MM.1S (cell line): ENCODE data around the gene LRFN2.

Source experiments
- DNase-seq: peaks from one replicate; pipeline ENCODE4 v3.0.0-alpha.2; 2015
- H2AFZ ChIP-seq: fragments of 300-600 bp; sonication (generic); 2 replicates; pipeline ENCODE4 v1.6.0; 2016; ENCODE audit warnings: antibody characterized with exemption, low read length
- H3F3A ChIP-seq: fragments of 300-600 bp; sonication (generic); 2 replicates; pipeline ENCODE4 v1.6.1; 2016; ENCODE audit warnings: mild to moderate bottlenecking, antibody characterized with exemption, low read length, moderate library complexity, mixed read lengths; ENCODE audit not compliant: insufficient read depth
- H3K27ac ChIP-seq: fragments of 300-600 bp; sonication (generic); 2 replicates; pipeline ENCODE4 v1.5.1; 2016; ENCODE audit warnings: mild to moderate bottlenecking, low read length
- H3K27me3 ChIP-seq: fragments of 300-600 bp; sonication (generic); replicated peaks from 2 replicates; pipeline ENCODE4 v1.6.0; 2016; ENCODE audit warnings: low read length; ENCODE audit not compliant: insufficient read depth
- H3K36me3 ChIP-seq: fragments of 300-600 bp; sonication (generic); replicated peaks from 2 replicates; pipeline ENCODE4 v1.6.1; 2016; ENCODE audit warnings: mild to moderate bottlenecking, low read length, mixed read lengths; ENCODE audit not compliant: insufficient read depth
- H3K4me1 ChIP-seq: fragments of 300-600 bp; sonication (generic); 2 replicates; pipeline ENCODE4 v1.6.1; 2016; ENCODE audit warnings: low read length, mixed read lengths
- H3K4me2 ChIP-seq: fragments of 300-600 bp; sonication (generic); 2 replicates; pipeline ENCODE4 v1.6.0; 2016; ENCODE audit warnings: low read depth, low read length
- H3K4me3 ChIP-seq: fragments of 300-600 bp; sonication (generic); 2 replicates; pipeline ENCODE4 v1.5.1; 2016; ENCODE audit warnings: low read length, mixed read lengths
- H3K79me2 ChIP-seq: fragments of 300-600 bp; sonication (generic); 2 replicates; pipeline ENCODE4 v1.6.1; 2016; ENCODE audit warnings: mixed run types, low read length, mixed read lengths
- H3K9ac ChIP-seq: fragments of 300-600 bp; sonication (generic); 2 replicates; pipeline ENCODE4 v1.6.1; 2016; ENCODE audit warnings: low read length, mixed read lengths
- H3K9me2 ChIP-seq: fragments of 300-600 bp; sonication (generic); replicated peaks from 2 replicates; pipeline ENCODE4 v1.6.1; 2016; ENCODE audit warnings: mild to moderate bottlenecking, low read length, mixed read lengths; ENCODE audit not compliant: insufficient read depth
- H3K9me3 ChIP-seq: fragments of 300-600 bp; sonication (generic); replicated peaks from 2 replicates; pipeline ENCODE4 v1.6.1; 2016; ENCODE audit warnings: mild to moderate bottlenecking, low read length, mixed read lengths; ENCODE audit not compliant: insufficient read depth
- H4K20me1 ChIP-seq: fragments of 300-600 bp; sonication (generic); 2 replicates; pipeline ENCODE4 v1.6.1; 2016; ENCODE audit warnings: mild to moderate bottlenecking, low read length, moderate library complexity, mixed read lengths; ENCODE audit not compliant: insufficient read depth
- EZH2 ChIP-seq: fragments of 300-600 bp; sonication (generic); optimal IDR thresholded peaks from 2 replicates; pipeline ENCODE3; 2017; ENCODE audit warnings: low read depth, mild to moderate bottlenecking, antibody characterized with exemption, low read length, mixed read lengths
- EZH2phosphoT487 ChIP-seq: fragments of 300-600 bp; sonication (generic); IDR thresholded peaks from 2 replicates; pipeline ENCODE4 v1.6.1; 2018; ENCODE audit warnings: antibody characterized with exemption, low read length
- TF ChIP-seq, protein P1 (sequence below): fragments of 300-600 bp; sonication (generic); IDR thresholded peaks from 2 replicates; pipeline ENCODE4 v1.5.1; 2016; ENCODE audit warnings: antibody characterized with exemption, low read length, mixed read lengths

LRFN2 gene

GRCh38 chr6:40520084-40520483 lies 67.1 kb downstream of the LRFN2 start:
- no peaks in the 10 kb centered on the region for H3F3A ChIP-seq
- no peak overlapping the region for H3K27ac ChIP-seq
- no peak for DNase-seq
- H3K4me1 ChIP-seq = no peaks in the 10 kb centered on the region
- no peak overlapping the region for H3K4me2 ChIP-seq
- no peak overlapping the region for H2AFZ ChIP-seq
- no peaks in the 10 kb centered on the region for H3K27me3 ChIP-seq
- H3K4me3 ChIP-seq = no peak overlapping the region
- H4K20me1 ChIP-seq = no peaks in the 10 kb centered on the region
- H3K9me2 ChIP-seq = no peaks in the 10 kb centered on the region
- TF ChIP-seq, protein P1, sequence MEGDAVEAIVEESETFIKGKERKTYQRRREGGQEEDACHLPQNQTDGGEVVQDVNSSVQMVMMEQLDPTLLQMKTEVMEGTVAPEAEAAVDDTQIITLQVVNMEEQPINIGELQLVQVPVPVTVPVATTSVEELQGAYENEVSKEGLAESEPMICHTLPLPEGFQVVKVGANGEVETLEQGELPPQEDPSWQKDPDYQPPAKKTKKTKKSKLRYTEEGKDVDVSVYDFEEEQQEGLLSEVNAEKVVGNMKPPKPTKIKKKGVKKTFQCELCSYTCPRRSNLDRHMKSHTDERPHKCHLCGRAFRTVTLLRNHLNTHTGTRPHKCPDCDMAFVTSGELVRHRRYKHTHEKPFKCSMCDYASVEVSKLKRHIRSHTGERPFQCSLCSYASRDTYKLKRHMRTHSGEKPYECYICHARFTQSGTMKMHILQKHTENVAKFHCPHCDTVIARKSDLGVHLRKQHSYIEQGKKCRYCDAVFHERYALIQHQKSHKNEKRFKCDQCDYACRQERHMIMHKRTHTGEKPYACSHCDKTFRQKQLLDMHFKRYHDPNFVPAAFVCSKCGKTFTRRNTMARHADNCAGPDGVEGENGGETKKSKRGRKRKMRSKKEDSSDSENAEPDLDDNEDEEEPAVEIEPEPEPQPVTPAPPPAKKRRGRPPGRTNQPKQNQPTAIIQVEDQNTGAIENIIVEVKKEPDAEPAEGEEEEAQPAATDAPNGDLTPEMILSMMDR = no peak
- TF ChIP-seq EZH2phosphoT487 (no peak), EZH2 (no peak)
- H3K9me3 ChIP-seq = no peaks in the 10 kb centered on the region
- H3K36me3 ChIP-seq = no peaks in the 10 kb centered on the region
- no peaks in the 10 kb centered on the region for H3K79me2 ChIP-seq
- H3K9ac ChIP-seq = no peak overlapping the region

- Histone ChIP-seq H3K79me2 (no peaks in the 10 kb centered on the region), H3K27ac (no peak overlapping the region), H3F3A (no peaks in the 10 kb centered on the region), H3K4me2 (no peak overlapping the region), H3K9me2 (no peaks in the 10 kb centered on the region), H3K4me3 (no peak overlapping the region), H3K27me3 (no peaks in the 10 kb centered on the region), H4K20me1 (no peaks in the 10 kb centered on the region), H3K4me1 (no peaks in the 10 kb centered on the region), H3K9me3 (no peaks in the 10 kb centered on the region), H3K9ac (no peak overlapping the region), H2AFZ (no peak overlapping the region), H3K36me3 (no peaks in the 10 kb centered on the region)
- DNase-seq = no peak
- no peak for TF ChIP-seq EZH2phosphoT487
- TF ChIP-seq EZH2 = no peak
- TF ChIP-seq, protein P1 = no peak
Observed at GRCh38 chr6:40517654-40518053, 69.5 kb downstream of the LRFN2 start.

DNA sequence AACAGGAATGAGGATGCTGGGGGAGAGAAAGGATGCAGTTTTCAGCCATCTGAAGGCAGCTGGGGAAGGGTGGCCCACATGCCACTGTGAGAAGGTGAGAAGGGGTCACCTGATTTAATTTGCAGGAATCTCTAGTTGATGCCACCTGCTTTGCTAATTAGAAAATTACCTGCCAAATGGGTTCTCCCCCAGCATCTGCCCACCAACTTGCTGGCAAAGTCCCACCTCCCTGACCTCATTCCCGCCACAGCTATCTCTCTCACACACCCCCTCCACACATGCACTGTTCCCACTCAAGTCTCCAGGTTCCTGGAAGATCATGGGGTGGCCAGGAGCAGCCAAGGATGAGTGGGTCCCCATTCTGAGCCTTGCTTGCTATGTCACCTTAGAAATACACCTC lies 70.7 kb downstream of the LRFN2 start:
- TF ChIP-seq, protein P1 = no peak
- TF ChIP-seq EZH2phosphoT487 (no peak), EZH2 (no peak)
- no peak overlapping the region for H3K4me3 ChIP-seq
- no peaks in the 10 kb centered on the region for H3K9me3 ChIP-seq
- no peak for DNase-seq
- H2AFZ ChIP-seq = no peak overlapping the region
- H3K27me3 ChIP-seq = no peaks in the 10 kb centered on the region
- no peaks in the 10 kb centered on the region for H3F3A ChIP-seq
- H3K4me2 ChIP-seq = no peak overlapping the region
- H3K79me2 ChIP-seq = no peaks in the 10 kb centered on the region
- no peaks in the 10 kb centered on the region for H3K9me2 ChIP-seq
- no peaks in the 10 kb centered on the region for H3K36me3 ChIP-seq
- H3K9ac ChIP-seq = no peak overlapping the region
- H3K27ac ChIP-seq = no peak overlapping the region
- no peaks in the 10 kb centered on the region for H3K4me1 ChIP-seq
- no peaks in the 10 kb centered on the region for H4K20me1 ChIP-seq

GRCh38 chr6:40512340-40512739 lies 74.8 kb downstream of the LRFN2 start:
- H3K27ac ChIP-seq = no peak overlapping the region

More at GRCh38 chr6:40512340-40512739, 74.8 kb downstream of the LRFN2 start:
- Histone ChIP-seq H4K20me1 (no peaks in the 10 kb centered on the region), H3F3A (no peaks in the 10 kb centered on the region), H2AFZ (no peak overlapping the region), H3K27me3 (no peaks in the 10 kb centered on the region), H3K79me2 (no peaks in the 10 kb centered on the region), H3K4me1 (no peaks in the 10 kb centered on the region), H3K4me3 (no peak overlapping the region), H3K9me2 (no peaks in the 10 kb centered on the region), H3K4me2 (no peak overlapping the region), H3K9ac (no peak overlapping the region), H3K9me3 (no peaks in the 10 kb centered on the region), H3K36me3 (no peaks in the 10 kb centered on the region)
- TF ChIP-seq EZH2phosphoT487 = no peak
- no peak for DNase-seq
